WTC11 (cell line): ENCODE results near the gene SAP130. TPM values are rescaled to one million over a fixed set of nuclear protein-coding genes. Genes with fewer than 3 reads are reported as not detected.

Source experiments
- ATAC-seq: fragments of 200-7000 bp; cut with Tn5 transposase; 2 replicates; pipeline ENCODE4 v1.10.0; 2021; ENCODE audit warnings: mild to moderate bottlenecking, moderate library complexity
- CTCF ChIA-PET: fragments of 300-600 bp; sonication (Branson Sonifier 250); formaldehyde crosslinking; loops from one replicate; lab custom pipeline; 2021; ENCODE audit warnings: antibody characterized with exemption; lab: Charles Lee
- POLR2A ChIA-PET: fragments of 350-600 bp; sonication (Branson Sonifier 250); formaldehyde crosslinking; loops from one replicate; lab custom pipeline; 2021; ENCODE audit warnings: antibody characterized with exemption; lab: Charles Lee
- DNase-seq: peaks from one replicate; pipeline ENCODE4 v3.0.0; 2021; ENCODE audit warnings: low spot score
- H3K27ac Mint-ChIP-seq: 2 replicates; pipeline ENCODE4 v1.8.0; 2021; ENCODE audit warnings: mixed read lengths
- H3K27me3 Mint-ChIP-seq: 2 replicates; pipeline ENCODE4 v1.8.0; 2021; ENCODE audit warnings: low read depth, mild to moderate bottlenecking, moderate library complexity, mixed read lengths
- H3K36me3 Mint-ChIP-seq: 2 replicates; pipeline ENCODE4 v1.8.0; 2021; ENCODE audit warnings: mixed read lengths
- H3K4me1 Mint-ChIP-seq: 2 replicates; pipeline ENCODE4 v1.8.0; 2022; ENCODE audit warnings: mixed read lengths
- H3K4me3 Mint-ChIP-seq: 2 replicates; pipeline ENCODE4 v1.8.0; 2021; ENCODE audit warnings: mild to moderate bottlenecking, moderate library complexity, mixed read lengths
- H3K9me3 Mint-ChIP-seq: 2 replicates; pipeline ENCODE4 v1.8.0; 2021; ENCODE audit warnings: mixed read lengths
- CTCF ChIP-seq: fragments of 200-600 bp; IDR thresholded peaks from 2 replicates; pipeline ENCODE4 v1.8.0; 2022; ENCODE audit warnings: antibody characterized with exemption
- E2F1 ChIP-seq: sonication (generic); formaldehyde crosslinking; IDR thresholded peaks from 2 replicates; pipeline ENCODE4 v1.8.0; 2022; ENCODE audit warnings: mild to moderate bottlenecking, missing genetic modification reagents
- EMX1 ChIP-seq: fragments of 250-450 bp; sonication (Bioruptor Pico); IDR thresholded peaks from 2 replicates; pipeline ENCODE4 v1.8.0; 2021; ENCODE audit warnings: mild to moderate bottlenecking
- ETV6 ChIP-seq: sonication (generic); formaldehyde crosslinking; IDR thresholded peaks from 2 replicates; pipeline ENCODE4 v1.8.1; 2022; ENCODE audit warnings: mild to moderate bottlenecking, missing genetic modification reagents
- FOXK1 ChIP-seq: sonication (generic); formaldehyde crosslinking; IDR thresholded peaks from 2 replicates; pipeline ENCODE4 v1.8.0; 2022; ENCODE audit warnings: mild to moderate bottlenecking, moderate library complexity, missing genetic modification reagents
- NR2C2 ChIP-seq: sonication (generic); formaldehyde crosslinking; IDR thresholded peaks from 2 replicates; pipeline ENCODE4 v1.8.0; 2022; ENCODE audit warnings: mild to moderate bottlenecking, missing genetic modification reagents
- PRDM15 ChIP-seq: sonication (generic); formaldehyde crosslinking; IDR thresholded peaks from 2 replicates; pipeline ENCODE4 v1.8.0; 2022; ENCODE audit warnings: missing genetic modification reagents
- SMAD3 ChIP-seq: sonication (generic); formaldehyde crosslinking; IDR thresholded peaks from 2 replicates; pipeline ENCODE4 v1.8.0; 2022; ENCODE audit warnings: missing genetic modification reagents, mild to moderate bottlenecking, borderline replicate concordance
- ZNF232 ChIP-seq: sonication (generic); formaldehyde crosslinking; IDR thresholded peaks from 2 replicates; pipeline ENCODE4 v1.8.0; 2022; ENCODE audit warnings: mild to moderate bottlenecking, missing genetic modification reagents
- ZNF423 ChIP-seq: fragments of 250-450 bp; sonication (Bioruptor Pico); IDR thresholded peaks from 2 replicates; pipeline ENCODE4 v2.1.2; 2022; ENCODE audit warnings: mild to moderate bottlenecking, moderate library complexity
- ZNF512 ChIP-seq: sonication (generic); formaldehyde crosslinking; IDR thresholded peaks from 2 replicates; pipeline ENCODE4 v1.8.1; 2022; ENCODE audit warnings: missing genetic modification reagents, borderline replicate concordance
- total RNA-seq: library from RNA; stranded (reverse); gene quantifications from 3 replicates; pipeline ENCODE4 v1.2.3, GENCODE V29; 2021

Gene SAP130
- total RNA-seq, 1 experiment from 2014 or later = 45.6 TPM

- Mint-ChIP-seq H3K36me3 (peaks cover 66% of the 10 kb centered on the region), H3K27ac (no peak overlapping the region), H3K4me3 (no peak overlapping the region), H3K9me3 (no peaks in the 10 kb centered on the region), H3K27me3 (no peaks in the 10 kb centered on the region), H3K4me1 (no peaks in the 10 kb centered on the region)
- POLR2A ChIA-PET = no interaction called here
- no peak for TF ChIP-seq EMX1 (CRISPR knock-in tag)
- DNase-seq = no peak
- CTCF ChIA-PET = no interaction called here
- no peak for ATAC-seq
Observed at GRCh38 chr2:127985735-127986134, 42.1 kb downstream of the SAP130 start.

- TF ChIP-seq SMAD3 = no peak
- TF ChIP-seq ZNF232 (CRISPR knock-in tag) = no peak
- TF ChIP-seq ZNF512 (CRISPR knock-in tag) = no peak
- no peak for TF ChIP-seq NR2C2 (CRISPR knock-in tag)
- no peak for TF ChIP-seq ETV6 (CRISPR knock-in tag)
- no peak for TF ChIP-seq E2F1 (CRISPR knock-in tag)
- TF ChIP-seq PRDM15 = no peak
- TF ChIP-seq CTCF = no peak
- ATAC-seq (no peak), DNase-seq (no peak)
- POLR2A ChIA-PET = no interaction called here
- Mint-ChIP-seq H3K27me3 (no peaks in the 10 kb centered on the region), H3K9me3 (no peaks in the 10 kb centered on the region), H3K4me1 (no peaks in the 10 kb centered on the region), H3K27ac (no peak overlapping the region), H3K36me3 (peaks cover 66% of the 10 kb centered on the region), H3K4me3 (no peak overlapping the region)
- CTCF ChIA-PET = no interaction called here
Observed at GRCh38 chr2:127985026-127985734, 42.7 kb downstream of the SAP130 start.

- no peak overlapping the region for H3K4me3 Mint-ChIP-seq
- peaks cover 64% of the 10 kb centered on the region for H3K36me3 Mint-ChIP-seq
- ATAC-seq (no peak), DNase-seq (no peak)
- ChIA-PET POLR2A (no interaction called here), CTCF (no interaction called here)
- H3K4me1 Mint-ChIP-seq = no peaks in the 10 kb centered on the region
- H3K9me3 Mint-ChIP-seq = no peaks in the 10 kb centered on the region
- no peaks in the 10 kb centered on the region for H3K27me3 Mint-ChIP-seq
- no peak overlapping the region for H3K27ac Mint-ChIP-seq
- TF ChIP-seq ZNF423 (CRISPR knock-in tag) = no peak
- TF ChIP-seq PRDM15 = no peak
- no peak for TF ChIP-seq FOXK1
Observed at GRCh38 chr2:127984551-127984950, 43.3 kb downstream of the SAP130 start.
